Right ventricle myocardium superior (tissue), 1 donor: Measurements from ENCODE around the gene TRAFD1. TPM values are rescaled to one million over a fixed set of nuclear protein-coding genes. Genes with fewer than 3 reads are reported as not detected.
A peak's percentile ranks its signal among the peaks of the same experiment; 100 is the strongest.

Experiments used
- ATAC-seq: fragments of 200-7000 bp; cut with Tn5 transposase; one replicate; pipeline ENCODE4 v1.9.1; 2020; ENCODE audit warnings: mild to moderate bottlenecking; ENCODE audit not compliant: poor library complexity
- DNase-seq: peaks from one replicate; pipeline ENCODE4 v3.0.0-alpha.2; 2020
- intact Hi-C: fragments of 100-400 bp; cut with DNase I; formaldehyde crosslinking; loops from one replicate; pipeline ENCODE4 v1.11.2; 2022
- total RNA-seq: library from RNA; stranded (reverse); fragmentation: NEBNext Ultra II Directional; extraction: Animal tissue kit (Norgen Biotek cat#: 25700); gene quantifications from one replicate; pipeline ENCODE4 v1.2.1, GENCODE V29; 2021
- donor health status: DM: no; HTN: yes; CAD: no; lungs with severe emphysema.

Gene TRAFD1
- total RNA-seq, 1 donor from 2014 or later: 17.4 TPM

DNA sequence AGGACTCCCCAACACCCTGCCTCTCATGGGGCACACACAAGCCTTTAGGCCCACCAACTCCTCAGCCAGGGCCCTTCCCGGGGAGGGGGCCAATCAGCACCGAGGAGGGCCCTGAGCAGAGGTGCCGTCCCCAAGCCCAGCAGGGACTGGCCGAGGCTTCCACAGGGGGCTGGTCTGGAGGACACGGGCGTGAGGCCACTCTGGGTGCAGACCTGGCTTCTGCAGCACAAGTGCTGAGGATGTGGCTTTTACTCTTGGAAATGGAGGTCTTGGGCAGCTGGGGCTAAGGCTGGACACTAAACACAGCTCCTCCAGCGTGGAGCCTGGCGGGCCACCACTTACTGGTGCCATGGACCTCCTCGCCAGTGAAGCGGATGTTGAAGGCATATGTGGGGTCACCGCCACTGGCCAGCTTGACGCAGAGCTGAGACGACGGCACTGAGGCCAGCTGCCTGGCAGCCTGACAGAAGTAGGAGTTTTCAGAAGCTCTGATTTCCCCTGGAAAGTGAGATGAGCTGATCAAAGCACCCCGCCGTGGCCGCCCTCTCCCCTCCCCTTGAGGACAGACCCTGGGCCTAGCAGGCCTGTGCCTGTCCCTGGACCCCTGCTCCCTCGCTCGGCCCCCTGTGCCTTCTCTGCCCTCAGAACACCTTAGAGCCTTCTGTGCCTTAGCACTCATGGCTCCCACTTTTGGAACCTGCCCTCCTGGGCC lies 44.0 kb downstream of the TRAFD1 start:
- ATAC-seq (no peak), DNase-seq (peak; percentile 34)
- intact Hi-C loops: no loop called here

- no peak for ATAC-seq
- peak; percentile 24 for DNase-seq
- intact Hi-C loops: no loop called here
Measured at GRCh38 chr12:112169966-112170365, 44.6 kb downstream of the TRAFD1 start.

DNA sequence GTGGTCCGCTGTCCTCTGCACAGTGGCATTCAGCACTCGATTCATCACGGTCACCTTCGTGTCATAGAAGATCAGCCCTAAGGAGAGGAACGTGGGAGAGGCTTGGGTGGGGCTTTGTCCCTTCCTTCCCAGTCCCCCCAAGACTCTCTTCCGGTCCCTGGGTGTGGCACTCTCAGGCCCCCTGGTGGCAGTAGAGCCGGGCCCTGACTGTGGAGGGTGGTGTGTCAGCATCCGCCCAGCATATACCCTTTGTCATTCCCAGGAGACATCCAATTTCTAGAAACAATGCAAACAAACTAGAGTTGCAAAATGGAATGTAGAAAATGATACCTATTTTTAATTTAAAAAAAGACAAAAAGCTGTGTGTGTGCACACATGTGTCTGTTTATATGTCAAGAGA lies 45.0 kb downstream of the TRAFD1 start:
- DNase-seq (peak; percentile 45), ATAC-seq (peak; percentile 48)
- intact Hi-C loops: no loop called here

DNA sequence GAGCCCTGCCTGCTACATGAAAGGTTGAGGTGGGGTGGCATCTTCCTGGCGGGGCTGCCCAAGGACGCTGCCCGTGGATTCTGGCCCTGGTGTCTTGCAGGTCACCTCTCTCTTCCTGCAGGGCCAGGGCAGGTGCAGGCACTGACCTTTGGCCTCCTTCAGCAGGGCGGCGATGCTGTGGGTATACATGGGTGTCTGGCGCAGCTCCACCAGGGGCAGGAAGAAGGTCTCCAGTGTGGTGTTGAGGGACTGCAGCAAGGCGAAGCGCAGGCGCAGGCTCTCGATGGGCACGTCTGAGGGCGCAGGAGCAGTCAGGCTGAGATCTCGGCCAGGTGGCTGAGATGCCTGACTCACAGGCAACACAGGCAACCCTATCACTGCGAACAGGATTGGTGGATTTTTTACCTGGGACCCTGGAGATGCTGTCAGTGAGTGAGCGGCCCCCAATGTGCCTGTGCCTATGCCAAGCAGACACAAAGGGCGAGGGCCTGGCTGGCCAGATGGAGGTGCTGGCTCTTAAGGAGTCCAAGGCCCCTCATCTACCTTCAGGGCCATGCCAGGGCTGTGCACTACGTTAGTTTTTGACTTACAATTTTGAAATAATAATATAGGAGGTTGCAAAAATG lies 45.7 kb downstream of the TRAFD1 start:
- intact Hi-C loops: no loop called here
- DNase-seq (peak; percentile 30), ATAC-seq (no peak)

GRCh38 chr12:112172556-112173324 lies 47.4 kb downstream of the TRAFD1 start:
- DNase-seq (peak; percentile 19), ATAC-seq (no peak)
- intact Hi-C loops: no loop called here

- DNase-seq (peak; percentile 12), ATAC-seq (no peak)
- intact Hi-C loops: no loop called here
Measured at GRCh38 chr12:112175361-112176155, 50.2 kb downstream of the TRAFD1 start.

DNA sequence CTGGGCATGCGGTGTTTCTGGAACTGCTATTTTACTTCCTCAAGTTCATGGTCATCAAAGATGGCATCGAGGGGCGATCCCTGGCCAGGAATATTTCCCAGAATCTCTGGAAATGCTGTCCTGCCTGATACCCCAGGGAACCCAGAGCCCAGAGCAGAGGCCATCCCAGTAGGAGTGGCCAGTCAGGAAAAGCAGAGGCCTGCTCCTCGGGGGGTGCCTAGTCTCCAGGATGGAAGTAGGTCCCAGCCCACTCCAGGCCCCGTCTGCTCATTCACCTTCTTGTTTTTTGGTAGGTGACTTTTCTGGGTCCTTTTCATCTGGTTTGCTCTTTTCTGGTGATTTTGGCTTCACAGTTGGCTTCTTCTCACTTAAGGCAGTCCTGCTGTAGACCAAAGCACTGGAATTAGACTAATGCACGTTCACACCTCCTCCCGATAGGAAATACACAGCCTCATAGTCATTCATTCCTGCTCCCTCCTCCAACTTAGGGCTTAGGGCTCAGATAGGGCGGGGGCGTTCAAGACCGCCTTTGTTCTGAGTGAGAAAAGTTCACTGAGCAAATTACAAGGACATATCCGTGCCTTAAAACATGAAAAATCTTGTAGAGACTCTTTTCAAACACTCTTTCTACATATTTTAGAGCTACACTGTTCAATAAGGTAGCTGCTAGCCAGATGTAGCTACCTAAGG lies 51.1 kb downstream of the TRAFD1 start:
- ATAC-seq (no peak), DNase-seq (peak; percentile 31)
- intact Hi-C loops: no loop called here

GRCh38 chr12:112178796-112179195 lies 53.4 kb downstream of the TRAFD1 start:
- intact Hi-C loops: no loop called here
- ATAC-seq (no peak), DNase-seq (peak; percentile 35)

DNA sequence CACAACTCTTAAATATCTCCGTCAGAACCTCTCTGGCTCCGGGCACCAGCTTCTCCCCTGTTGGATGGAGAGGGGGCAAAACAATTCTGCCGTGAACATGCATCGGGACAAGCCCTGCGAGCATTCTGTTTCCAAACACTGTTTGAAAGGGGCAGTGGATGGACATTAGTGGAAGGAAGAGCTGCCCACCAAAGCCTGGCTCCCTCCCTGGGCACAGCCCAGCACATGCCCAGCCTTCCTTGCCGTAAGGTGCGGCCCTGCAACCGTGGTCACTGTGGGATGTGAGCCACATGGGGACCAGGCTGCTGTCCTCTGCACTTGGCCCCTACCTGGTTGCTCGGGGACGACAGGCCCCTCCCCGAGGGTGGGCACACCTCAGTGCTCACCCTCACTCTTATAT lies 54.0 kb downstream of the TRAFD1 start:
- ATAC-seq: no peak
- intact Hi-C loops: no loop called here
- peak; percentile 19 for DNase-seq

- ATAC-seq (no peak), DNase-seq (peak; percentile 9)
- intact Hi-C loops: no loop called here
Measured at GRCh38 chr12:112179916-112180315, 54.6 kb downstream of the TRAFD1 start.

DNA sequence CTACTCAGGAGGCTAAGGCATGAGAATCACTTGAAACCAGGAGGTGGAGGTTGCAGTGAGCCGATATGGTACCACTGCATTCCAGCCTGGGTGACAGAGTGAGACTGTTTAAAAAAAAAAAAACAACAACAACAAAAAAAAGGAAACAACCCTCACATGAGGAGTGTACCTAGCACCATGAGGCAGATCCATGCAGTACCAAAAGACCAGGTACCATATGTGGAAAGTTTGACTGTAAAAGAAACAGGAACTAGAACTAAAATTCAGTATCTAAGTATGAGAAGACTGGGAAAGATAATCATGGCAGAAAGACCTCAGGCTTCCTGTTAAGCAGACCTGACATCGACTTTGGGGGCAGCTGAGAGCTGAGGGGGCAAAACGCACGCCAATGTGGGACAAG lies 55.1 kb downstream of the TRAFD1 start:
- intact Hi-C loops: no loop called here
- no peak for ATAC-seq
- DNase-seq: no peak

GRCh38 chr12:112182499-112182898 lies 57.1 kb downstream of the TRAFD1 start:
- intact Hi-C loops: no loop called here
- no peak for ATAC-seq

GRCh38 chr12:112183141-112184021 lies 58.0 kb downstream of the TRAFD1 start:
- ATAC-seq (no peak), DNase-seq (no peak)
- intact Hi-C loops: no loop called here

More at GRCh38 chr12:112182499-112182898, 57.1 kb downstream of the TRAFD1 start:
- no peak for DNase-seq

DNA sequence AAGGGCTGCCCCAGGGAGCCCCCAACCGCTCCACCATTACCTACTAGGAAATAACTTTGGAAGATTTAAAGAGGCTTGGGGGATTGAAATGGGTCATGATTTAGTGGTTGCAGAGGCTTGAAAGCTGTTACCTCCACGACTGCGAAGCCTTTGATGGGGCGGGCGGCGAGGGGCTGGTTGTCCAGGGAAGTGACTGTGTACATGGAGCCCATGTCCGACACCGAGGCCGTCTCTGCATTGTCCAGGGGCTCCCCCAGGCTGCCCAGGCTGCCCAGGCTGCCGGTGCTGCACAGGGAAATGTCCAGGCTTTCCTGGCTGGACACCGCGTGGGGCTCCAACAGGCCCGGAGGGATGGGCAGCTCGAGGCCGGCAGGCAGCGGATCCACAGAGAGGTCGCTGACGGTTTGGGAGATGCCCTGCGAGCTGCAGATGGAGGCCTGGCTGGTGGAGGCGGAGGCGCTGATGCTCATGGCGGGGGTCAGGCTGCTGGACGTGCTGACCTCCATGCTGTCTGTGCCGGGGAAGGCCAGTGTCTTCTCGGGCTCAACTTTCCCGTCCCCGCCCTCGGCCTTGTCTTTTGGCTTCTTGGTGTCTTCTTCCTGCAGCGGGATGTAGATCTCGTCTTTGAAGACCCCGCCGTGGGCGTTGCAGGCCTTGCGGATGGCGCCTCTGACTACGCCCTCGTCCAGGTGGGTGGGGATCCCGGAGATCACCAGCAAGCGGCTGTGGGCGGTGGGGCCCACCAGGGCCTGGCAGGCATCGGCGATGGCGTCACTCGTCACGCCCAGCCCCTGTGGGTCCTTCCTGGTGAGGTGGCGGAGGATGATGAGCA lies 58.9 kb downstream of the TRAFD1 start:
- ATAC-seq: no peak
- intact Hi-C loops: no loop called here
- DNase-seq: no peak

- no peak for DNase-seq
- intact Hi-C loops: no loop called here
- no peak for ATAC-seq
Measured at GRCh38 chr12:112185093-112185923, 59.9 kb downstream of the TRAFD1 start.
